GM12874 (cell line): ENCODE data around the gene ZDHHC11B.

Source experiments
- CTCF ChIP-seq: IDR thresholded peaks from 2 replicates; pipeline ENCODE4 v1.5.1; 2011; ENCODE audit warnings: low read depth, mild to moderate bottlenecking, control low read depth, low read length, moderate library complexity; ENCODE audit not compliant: insufficient read depth

Gene ZDHHC11B

GRCh38 chr5:673831-674629 is 110.5 kb downstream of the ZDHHC11B start:
- TF ChIP-seq CTCF, result no peak

DNA sequence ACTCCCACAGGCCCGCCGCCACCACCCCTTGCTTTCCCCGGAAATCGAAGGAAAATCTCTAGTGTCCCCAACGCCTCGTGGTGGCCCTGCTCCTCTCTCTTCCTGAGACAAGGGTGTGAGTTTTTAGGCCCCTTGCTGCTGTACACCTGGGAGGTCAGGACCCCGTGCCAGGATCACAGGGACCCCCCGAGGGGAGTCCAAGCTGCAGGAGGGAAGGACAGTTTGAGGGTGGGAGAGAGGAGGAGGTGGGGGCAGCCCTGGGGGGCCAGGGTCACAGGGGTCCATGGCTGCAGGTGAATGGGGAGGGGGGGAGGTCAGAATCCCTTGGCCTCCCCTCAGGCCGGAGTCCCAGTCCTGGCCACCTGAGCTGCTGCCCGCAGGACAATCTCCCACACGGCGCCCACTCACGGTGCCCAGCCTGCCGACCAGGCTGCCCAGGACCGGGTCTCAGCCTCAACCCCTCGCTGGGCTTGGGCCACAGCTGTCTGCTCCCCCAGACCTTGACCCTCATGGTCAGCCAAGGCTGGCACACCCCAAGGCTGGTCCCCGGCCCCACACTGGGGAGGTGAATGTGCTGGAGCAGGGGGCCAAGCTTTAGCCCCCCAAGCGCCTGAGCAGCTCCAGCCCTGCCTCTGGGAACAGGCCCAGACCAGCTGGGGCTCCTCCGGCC is 111.2 kb downstream of the ZDHHC11B start:
- TF ChIP-seq CTCF, result no peak

- TF ChIP-seq CTCF, result no peak
Measured at GRCh38 chr5:672329-673160, 112.0 kb downstream of the ZDHHC11B start.

DNA sequence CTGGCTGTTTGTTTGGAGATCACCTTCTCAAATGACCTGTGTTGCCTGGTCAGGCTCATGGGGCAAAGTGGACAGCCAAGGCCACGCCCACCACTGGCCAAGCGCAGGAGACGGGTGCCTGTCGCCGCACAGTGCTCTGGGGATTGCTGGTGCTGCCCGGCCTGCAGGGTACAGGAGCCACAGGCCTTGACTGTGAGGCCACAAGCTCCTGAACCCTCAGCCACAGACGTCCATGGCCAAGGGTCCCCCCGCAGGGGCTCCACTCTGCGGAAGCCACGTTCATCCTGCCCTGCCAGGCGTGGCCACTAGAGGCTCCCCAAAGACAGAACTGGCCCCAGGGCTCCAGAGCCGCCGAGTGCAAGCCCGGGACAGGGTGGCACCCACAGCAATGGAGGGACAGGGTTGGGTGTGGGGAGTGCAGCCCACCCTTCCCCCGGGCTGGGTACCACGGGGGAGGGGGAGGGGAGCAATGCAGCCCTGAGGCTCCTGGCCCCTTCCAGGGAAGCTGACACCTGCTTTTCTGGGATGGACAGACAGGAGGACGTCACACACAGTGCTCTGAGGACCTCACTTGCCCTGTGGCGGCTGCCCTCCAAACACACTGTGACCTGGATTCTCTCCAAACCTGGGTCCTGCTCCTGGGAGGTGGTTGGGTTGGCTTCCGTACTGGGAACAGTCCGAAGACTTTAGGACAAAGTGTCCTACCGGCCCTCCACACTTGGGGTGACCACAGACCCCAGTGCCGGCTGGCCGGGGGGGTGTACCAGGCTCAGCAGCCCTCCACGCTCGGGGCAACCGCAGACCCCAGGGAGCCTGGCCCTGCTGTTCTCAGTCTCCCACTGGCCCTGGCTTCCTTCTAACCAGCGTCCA is 112.8 kb downstream of the ZDHHC11B start:
- peak; percentile 89 for TF ChIP-seq CTCF

GRCh38 chr5:670396-671270 is 113.9 kb downstream of the ZDHHC11B start:
- TF ChIP-seq CTCF, result no peak

- TF ChIP-seq CTCF, result no peak
Measured at GRCh38 chr5:669842-670395, 114.6 kb downstream of the ZDHHC11B start.
